HFF-Myc (cell line): ENCODE data around the gene CRY1.

Experiments
- DNase-seq: peaks from one replicate; pipeline ENCODE4 v3.0.0-alpha.2; 2011; ENCODE audit warnings: low read depth; ENCODE audit errors: extremely low read depth
- H3K4me3 ChIP-seq: replicated peaks from 2 replicates; pipeline ENCODE4 v1.5.1; 2011; ENCODE audit warnings: low read depth, mild to moderate bottlenecking, control low read depth, low read length
- CTCF ChIP-seq: IDR thresholded peaks from 2 replicates; pipeline ENCODE4 v1.5.1; 2012; ENCODE audit warnings: mild to moderate bottlenecking, low read depth, low read length, control low read depth; ENCODE audit errors: missing control alignments

CRY1 gene

GRCh38 chr12:107131832-107132616 is 38.7 kb upstream of the CRY1 start:
- peak; percentile 69 for TF ChIP-seq CTCF
- no peak overlapping the region for H3K4me3 ChIP-seq
- DNase-seq, result peak; percentile 42

GRCh38 chr12:107130830-107131611 is 37.7 kb upstream of the CRY1 start:
- DNase-seq, result peak; percentile 2
- no peak for TF ChIP-seq CTCF
- H3K4me3 ChIP-seq, result no peak overlapping the region

GRCh38 chr12:107129315-107129930 is 36.1 kb upstream of the CRY1 start:
- H3K4me3 ChIP-seq, result no peak overlapping the region
- DNase-seq, result no peak
- no peak for TF ChIP-seq CTCF

- no peak for TF ChIP-seq CTCF
- no peak for DNase-seq
- H3K4me3 ChIP-seq, result no peak overlapping the region
These were observed 34.4 kb upstream of the CRY1 start for GRCh38 chr12:107127482-107128430.

GRCh38 chr12:107126796-107127481 is 33.6 kb upstream of the CRY1 start:
- H3K4me3 ChIP-seq, result no peak overlapping the region

More at GRCh38 chr12:107126796-107127481, 33.6 kb upstream of the CRY1 start:
- DNase-seq, result no peak
- peak; percentile 34 for TF ChIP-seq CTCF
